ENCODE measurements around the gene IL2RG.

The IL2RG gene

GRCh38 chrX:71107245-71107644, 4.1 kb downstream of the IL2RG start:
- no peak for DNase-seq

GRCh38 chrX:71106427-71106826, 5.0 kb downstream of the IL2RG start, which contains the start of gene CXorf65:
Gene CXorf65 (minus strand): TSS chrX:71106740. CDS start chrX:71106556, 184 bp downstream.
- DNase-seq: no peak

GRCh38 chrX:71105628-71106027, 5.7 kb downstream of the IL2RG start:
- DNase-seq: no peak

- peak; percentile 80 for DNase-seq
These were observed 8.0 kb downstream of the IL2RG start for GRCh38 chrX:71103110-71103983.

- no peak for DNase-seq
These were observed 9.1 kb downstream of the IL2RG start for GRCh38 chrX:71102292-71102691.

GRCh38 chrX:71100581-71101505, 10.5 kb downstream of the IL2RG start:
- DNase-seq: no peak

GRCh38 chrX:71099736-71100135, 11.6 kb downstream of the IL2RG start:
- DNase-seq: no peak

GRCh38 chrX:71098951-71099506, 12.3 kb downstream of the IL2RG start:
- DNase-seq: no peak

GRCh38 chrX:71098302-71098701, 13.1 kb downstream of the IL2RG start:
- peak; percentile 87 for DNase-seq

- DNase-seq: no peak
These were observed 14.7 kb downstream of the IL2RG start for GRCh38 chrX:71096760-71097032.

- DNase-seq: no peak
These were observed 15.2 kb downstream of the IL2RG start for GRCh38 chrX:71095981-71096759.

GRCh38 chrX:71095555-71095980, 15.8 kb downstream of the IL2RG start, which contains the start of gene FOXO4:
Gene FOXO4 (plus strand): TSS chrX:71095851. CDS start chrX:71096529, 678 bp downstream.
- DNase-seq: peak; percentile 91

GRCh38 chrX:71095033-71095432, 16.3 kb downstream of the IL2RG start:
- DNase-seq: no peak

GRCh38 chrX:71091263-71091662, 20.1 kb downstream of the IL2RG start:
- no peak for DNase-seq

- DNase-seq: no peak
These were observed 25.5 kb downstream of the IL2RG start for GRCh38 chrX:71085900-71086299.

GRCh38 chrX:71082822-71083221, 28.6 kb downstream of the IL2RG start:
- no peak for DNase-seq

GRCh38 chrX:71082124-71082647, 29.2 kb downstream of the IL2RG start:
- no peak for DNase-seq

- DNase-seq: no peak
These were observed 29.9 kb downstream of the IL2RG start for GRCh38 chrX:71081330-71082123.

- no peak for DNase-seq
These were observed 40.8 kb downstream of the IL2RG start for GRCh38 chrX:71070531-71070930.

- DNase-seq: peak; percentile 90
These were observed 43.1 kb downstream of the IL2RG start, which contains the start of gene SNX12 for GRCh38 chrX:71068044-71068918. Gene SNX12 (minus strand): TSS chrX:71068334. CDS start chrX:71068306, 28 bp downstream.
